K562 (cell line): ENCODE measurements around the gene SLC6A8. TPM values are rescaled to one million over a fixed set of nuclear protein-coding genes. Genes with fewer than 3 reads are reported as not detected.

Experiments
- ATAC-seq: fragments of 200-7000 bp; cut with Tn5 transposase; 3 replicates; pipeline ENCODE4 v1.9.1; 2020; ENCODE audit warnings: moderate library complexity
- BruUV-seq: library from RNA; stranded (reverse); fragments of 400-500 nt; replicated peaks from 2 replicates; lab custom pipeline; 2021; lab: Mats Ljungman, UMichigan
- CTCF ChIA-PET: fragments of 300-600 bp; formaldehyde crosslinking; extraction: SDS; loops from one replicate; lab custom pipeline; 2021; ENCODE audit warnings: low intra/inter-chr PET ratio; lab: Yijun Ruan, JAX
- POLR2A ChIA-PET: fragments of 300-600, 350-650 bp; sonication (Branson Sonifier 250); formaldehyde crosslinking; extraction: SDS; loops from one replicate; lab custom pipeline; 2021; ENCODE audit warnings: antibody characterized with exemption, inconsistent platforms; lab: Yijun Ruan, JAX
- DNase-seq, 4 experiments: peaks; one replicate each; pipeline versions ENCODE4 v3.0.0 to v3.0.0-alpha.2; 2011 to 2018; ENCODE audit warnings: low spot score in 3 of 4, mixed read lengths in 3 of 4; ENCODE audit errors: extremely low read depth in 1 of 4
- FAIRE-seq: peaks from 2 replicates; lab custom pipeline; 2011; peaks lifted over from hg19 to GRCh38; lab: Jason Lieb, UNC
- H2AFZ ChIP-seq: 2 replicates; pipeline ENCODE4 v1.6.0; 2011; ENCODE audit warnings: low read depth, low read length, control low read depth, inconsistent platforms
- H3K27ac ChIP-seq: fragments of 200-600 bp; 3 replicates; pipeline ENCODE4 v1.8.0; 2011; ENCODE audit warnings: low read depth, mild to moderate bottlenecking, control low read depth, inconsistent platforms, low read length, moderate library complexity, mixed read lengths; ENCODE audit errors: extremely low read depth
- H3K27me3 ChIP-seq, 2 experiments: fragments of 300-600 bp in 1 of 2; 2 replicates in 1 of 2; 3 replicates in 1 of 2; pipeline versions ENCODE4 v1.6.0 to v1.8.0; 2011; ENCODE audit warnings: inconsistent platforms in 2 of 2, low read length in 2 of 2, mild to moderate bottlenecking in 1 of 2, mixed read lengths in 1 of 2, moderate library complexity in 1 of 2; ENCODE audit not compliant: control insufficient read depth in 2 of 2, insufficient read depth in 2 of 2
- H3K36me3 ChIP-seq: fragments of 300-600 bp; 3 replicates; pipeline ENCODE4 v1.8.0; 2011; ENCODE audit warnings: mild to moderate bottlenecking, low read length, inconsistent platforms; ENCODE audit not compliant: control insufficient read depth, insufficient read depth
- H3K4me1 ChIP-seq, 2 experiments: fragments of 200-600 bp in 1 of 2; replicated peaks in 1 of 2; 2 replicates in 1 of 2; 3 replicates in 1 of 2; pipeline versions ENCODE4 v1.5.1 to v1.8.0; 2011; ENCODE audit warnings: inconsistent platforms in 2 of 2, low read length in 2 of 2, mild to moderate bottlenecking in 1 of 2, mixed read lengths in 1 of 2, moderate library complexity in 1 of 2; ENCODE audit not compliant: control insufficient read depth in 2 of 2, insufficient read depth in 2 of 2
- H3K4me2 ChIP-seq: 2 replicates; pipeline ENCODE4 v1.6.1; 2011; ENCODE audit warnings: low read length, control low read depth, inconsistent platforms, mixed read lengths; ENCODE audit not compliant: insufficient read depth
- H3K4me3 ChIP-seq: fragments of 200-600 bp; sonication (generic), shearing (Covaris generic); 2 replicates; pipeline ENCODE4 v1.5.1; 2016; ENCODE audit warnings: control low read depth, inconsistent platforms
- H3K79me2 ChIP-seq: fragments of 200-600 bp; 3 replicates; pipeline ENCODE4 v1.8.0; 2011; ENCODE audit warnings: low read length, inconsistent platforms; ENCODE audit not compliant: control insufficient read depth, insufficient read depth
- H3K9ac ChIP-seq, 2 experiments: 2 replicates each; pipeline versions ENCODE4 v1.6.0 to v1.6.1; 2011; ENCODE audit warnings: low read depth in 2 of 2, low read length in 2 of 2, control low read depth in 1 of 2, inconsistent platforms in 1 of 2, mild to moderate bottlenecking in 1 of 2, mixed read lengths in 1 of 2; ENCODE audit not compliant: insufficient read depth in 1 of 2
- H3K9me1 ChIP-seq: one replicate; pipeline ENCODE4 v1.6.0; 2011; ENCODE audit warnings: inconsistent platforms, mild to moderate bottlenecking, low read length, moderate library complexity; ENCODE audit not compliant: control insufficient read depth, insufficient read depth
- H3K9me3 ChIP-seq: replicated peaks from 2 replicates; pipeline ENCODE4 v1.5.1; 2011; ENCODE audit warnings: low read depth, low read length, inconsistent platforms; ENCODE audit not compliant: control insufficient read depth, insufficient read depth
- H4K20me1 ChIP-seq: replicated peaks from 2 replicates; pipeline ENCODE4 v1.6.1; 2011; ENCODE audit warnings: low read length, inconsistent platforms, mixed read lengths; ENCODE audit not compliant: control insufficient read depth, insufficient read depth
- DLX4 ChIP-seq: fragments of 250-450 bp; sonication (Bioruptor Pico); IDR thresholded peaks from 2 replicates; pipeline ENCODE4 v1.6.1; 2021; ENCODE audit warnings: mild to moderate bottlenecking
- FOS ChIP-seq: IDR thresholded peaks from 3 replicates; pipeline ENCODE4 v1.6.1; 2011; ENCODE audit not compliant: insufficient read length; ENCODE audit errors: extremely low read depth
- FOXP4 ChIP-seq: sonication (generic); formaldehyde crosslinking; IDR thresholded peaks from 2 replicates; pipeline ENCODE4 v1.8.0; 2022; ENCODE audit warnings: mild to moderate bottlenecking, missing genetic modification reagents, borderline replicate concordance
- MEF2D ChIP-seq: conservative IDR thresholded peaks from 2 replicates; pipeline ENCODE4 v1.6.1; 2016; ENCODE audit warnings: low read depth, missing genetic modification characterization, missing compliant biosample characterization
- NFYB ChIP-seq: IDR thresholded peaks from 2 replicates; pipeline ENCODE4 v1.6.1; 2011; ENCODE audit warnings: mild to moderate bottlenecking, moderate library complexity; ENCODE audit not compliant: insufficient read length; ENCODE audit errors: extremely low read depth
- PATZ1 ChIP-seq: fragments of 250-450 bp; sonication (Bioruptor Pico); IDR thresholded peaks from 2 replicates; pipeline ENCODE4 v1.5.0; 2020; ENCODE audit warnings: mild to moderate bottlenecking, borderline replicate concordance
- RBM22 ChIP-seq: fragments of 200-400 bp; formaldehyde crosslinking; IDR thresholded peaks from 2 replicates; pipeline ENCODE4 v1.6.1; 2018; ENCODE audit warnings: low read length, low read depth; ENCODE audit not compliant: poor library complexity, severe bottlenecking
- RFX1 ChIP-seq: fragments of 450-650 bp; IDR thresholded peaks from 2 replicates; pipeline ENCODE4 v1.6.1; 2016; ENCODE audit warnings: mild to moderate bottlenecking, moderate library complexity
- THAP7 ChIP-seq: fragments of 250-450 bp; sonication (Bioruptor Pico); IDR thresholded peaks from 2 replicates; pipeline ENCODE4 v1.5.0; 2021
- WHSC1 ChIP-seq: IDR thresholded peaks from one replicate; pipeline ENCODE4 v1.6.1; 2012; ENCODE audit warnings: low read length, control low read depth, inconsistent platforms
- ZBTB33 ChIP-seq: sonication (generic); formaldehyde crosslinking; IDR thresholded peaks from 2 replicates; pipeline ENCODE4 v1.8.1; 2023; ENCODE audit warnings: mild to moderate bottlenecking, missing genetic modification reagents
- ZC3H4 ChIP-seq: sonication (generic); formaldehyde crosslinking; IDR thresholded peaks from 2 replicates; pipeline ENCODE4 v1.9.0; 2021; ENCODE audit warnings: missing genetic modification reagents, borderline replicate concordance
- ZFX ChIP-seq: sonication (generic); formaldehyde crosslinking; IDR thresholded peaks from 2 replicates; pipeline ENCODE4 v1.8.0; 2022; ENCODE audit warnings: mild to moderate bottlenecking, missing genetic modification reagents, moderate library complexity
- WGBS: fragments of 100-300 bp; shearing (Covaris generic); methylation state at CpG from one replicate; pipeline ENCODE4 v1.1.6; 2016; ENCODE audit warnings: low coverage, mixed read lengths; ENCODE audit not compliant: insufficient coverage; ENCODE audit errors: missing lambda C conversion rate; 5-methylcytosine and 5-hydroxymethylcytosine counted together
- in situ Hi-C: fragments of 300-500 bp; cut with MboI; formaldehyde crosslinking; loops from 4 replicates; pipeline ENCODE4 v1.15.0; 2018; ENCODE audit warnings: inconsistent platforms, mixed read lengths
- intact Hi-C: fragments of 100-400 bp; cut with micrococcal nuclease; formaldehyde crosslinking; loops from 2 replicates; pipeline ENCODE4 v1.14.2; 2022
- polyA plus RNA-seq, 8 experiments: library from polyadenylated mRNA; depleted of rRNA in 4 of 8; stranded (reverse) in 5 of 8; unstranded in 3 of 8; fragments of >200 nt; fragmentation: Nextera tagmentation in 2 of 8; fragmentation: Illumina TruSeq in 1 of 8; extraction: Ambion mirVana in 2 of 8; extraction: Trizol in 1 of 8; gene quantifications; 2 replicates each; pipeline versions ENCODE4 v1.2.1 to v1.2.3, GENCODE V29; 2011 to 2014; ENCODE audit warnings: inconsistent platforms in 1 of 8, missing spikeins in 1 of 8
- total RNA-seq, 7 experiments: library from RNA; depleted of rRNA in 6 of 7; stranded (reverse); fragments of >200 nt in 6 of 7; fragmentation: Illumina TruSeq in 2 of 7; extraction: Trizol in 2 of 7; gene quantifications; 2 replicates each; pipeline versions ENCODE4 v1.2.1 to v1.2.3, GENCODE V29; 2011 to 2021; ENCODE audit warnings: low replicate concordance in 1 of 7

SLC6A8 gene
- total and polyA plus RNA-seq, 9 of the 15 experiments (the other 6 are each of a cell fraction or from before 2014, with no cell fraction given): 0.68 to 144 (median 34.3) TPM

- no peaks in the 10 kb centered on the region for H3K27me3 ChIP-seq
- H3K9ac ChIP-seq: peak overlapping the region; percentile 64 to 92
- in situ Hi-C loops (no loop called here), intact Hi-C loops (no loop called here)
- FAIRE-seq (no peak), DNase-seq (no peak), ATAC-seq (no peak)
- peak overlapping the region; percentile 40; the same call in 1 of the 2 replicates for H2AFZ ChIP-seq
- peaks cover 24% of the 10 kb centered on the region for H3K36me3 ChIP-seq
- BruUV-seq: TSS peak; percentile 77
- H3K27ac ChIP-seq: peak overlapping the region; percentile 87
- peaks cover 39 to 60% of the 10 kb centered on the region in 2 experiments for H3K4me1 ChIP-seq
- WGBS: 84% methylated on average over 28 of the region's 55 CpGs
- CTCF ChIA-PET: no interaction called here
- peak overlapping the region; percentile 92 for H3K4me3 ChIP-seq
- no peaks in the 10 kb centered on the region for H3K9me3 ChIP-seq
- peaks cover 50% of the 10 kb centered on the region for H3K79me2 ChIP-seq
- H3K4me2 ChIP-seq: peak overlapping the region; percentile 71
- H4K20me1 ChIP-seq: peaks cover 10% of the 10 kb centered on the region
- POLR2A ChIA-PET: no interaction called here
- no peaks in the 10 kb centered on the region for H3K9me1 ChIP-seq
- TF ChIP-seq RFX1 (peak; percentile 69; the same call in 1 of the 2 replicates), FOS (no peak), NFYB (no peak), WHSC1 (no peak), FOXP4 (CRISPR knock-in tag) (no peak), ZC3H4 (CRISPR knock-in tag) (0 out of 2 replicates have a peak, but pooled peaks have one; percentile 45), THAP7 (CRISPR knock-in tag) (no peak), ZBTB33 (CRISPR knock-in tag) (peak; percentile 57), ZFX (CRISPR knock-in tag) (peak; percentile 65), PATZ1 (CRISPR knock-in tag) (no peak), RBM22 (peak; percentile 55), MEF2D (tag) (no peak), DLX4 (no peak)
Observed at GRCh38 chrX:153725039-153725831, 37.5 kb downstream of the SLC6A8 start.
